ENCODE results near the gene GPR3.

Gene GPR3

GRCh38 chr1:27395441-27396195, 3.2 kb downstream of the GPR3 start:
- H3K4me3 ChIP-seq (ENCODE audit: control insufficient read depth, low read depth, low read length) = no peak overlapping the region
- peak; percentile 97 for TF ChIP-seq CTCF (IDR thresholded peaks at IDR 0.05; ENCODE audit: control insufficient read depth, insufficient read depth, low read depth, low read length, missing control alignments)
- no peak for DNase-seq (ENCODE audit: low read depth)

- no peak for DNase-seq (ENCODE audit: low read depth)
- no peak for TF ChIP-seq CTCF (IDR thresholded peaks at IDR 0.05; ENCODE audit: control insufficient read depth, insufficient read depth, low read depth, low read length, missing control alignments)
- H3K4me3 ChIP-seq (ENCODE audit: control insufficient read depth, low read depth, low read length) = no peak overlapping the region
Observed at GRCh38 chr1:27397110-27397509, 4.7 kb downstream of the GPR3 start.

- H3K4me3 ChIP-seq (ENCODE audit: control insufficient read depth, low read depth, low read length) = no peak overlapping the region
- DNase-seq (ENCODE audit: low read depth) = no peak
- TF ChIP-seq CTCF (IDR thresholded peaks at IDR 0.05; ENCODE audit: control insufficient read depth, insufficient read depth, low read depth, low read length, missing control alignments) = no peak
Observed at GRCh38 chr1:27397749-27398148, 5.3 kb downstream of the GPR3 start.

GRCh38 chr1:27398405-27399149, 6.2 kb downstream of the GPR3 start:
- TF ChIP-seq CTCF (IDR thresholded peaks at IDR 0.05; ENCODE audit: control insufficient read depth, insufficient read depth, low read depth, low read length, missing control alignments) = no peak

GRCh38 chr1:27399251-27400025, 7.0 kb downstream of the GPR3 start:
- TF ChIP-seq CTCF (IDR thresholded peaks at IDR 0.05; ENCODE audit: control insufficient read depth, insufficient read depth, low read depth, low read length, missing control alignments) = no peak
- no peak overlapping the region for H3K4me3 ChIP-seq (ENCODE audit: control insufficient read depth, low read depth, low read length)
- no peak for DNase-seq (ENCODE audit: low read depth)

More at GRCh38 chr1:27398405-27399149, 6.2 kb downstream of the GPR3 start:
- H3K4me3 ChIP-seq (ENCODE audit: control insufficient read depth, low read depth, low read length) = no peak overlapping the region
- DNase-seq (ENCODE audit: low read depth) = no peak
